Bronchial epithelial cell (primary cell): ENCODE data around the gene ERCC5. TPM values are rescaled to one million over a fixed set of nuclear protein-coding genes. Genes with fewer than 3 reads are reported as not detected.

Experiments used
- DNase-seq: peaks from one replicate; pipeline ENCODE4 v3.0.0-alpha.2; 2010; ENCODE audit warnings: low read depth
- FAIRE-seq: peaks from 2 replicates; lab custom pipeline; 2011; peaks lifted over from hg19 to GRCh38; lab: Jason Lieb, UNC
- H3K27me3 ChIP-seq: 2 replicates; pipeline ENCODE4 v1.5.1; 2011; ENCODE audit warnings: low read length; ENCODE audit not compliant: control insufficient read depth, insufficient read depth
- H3K36me3 ChIP-seq: 2 replicates; pipeline ENCODE4 v1.5.1; 2011; ENCODE audit warnings: low read length; ENCODE audit not compliant: control insufficient read depth, insufficient read depth
- H3K4me3 ChIP-seq: 2 replicates; pipeline ENCODE4 v1.5.1; 2011; ENCODE audit warnings: mild to moderate bottlenecking, low read depth, low read length, control low read depth
- total RNA-seq: library from RNA; depleted of rRNA; stranded (reverse); fragments of >200 nt; gene quantifications from 2 replicates; pipeline ENCODE4 v1.2.1, GENCODE V29; 2014
- TF ChIP-seq, protein P1 (sequence below): IDR thresholded peaks from 2 replicates; pipeline ENCODE4 v1.5.1; 2011; ENCODE audit warnings: mild to moderate bottlenecking, moderate library complexity, low read length, control low read depth, inconsistent platforms; ENCODE audit not compliant: insufficient read depth, severe bottlenecking

Gene ERCC5
- total RNA-seq, 1 donor from 2014 or later = 41.3 TPM

DNA sequence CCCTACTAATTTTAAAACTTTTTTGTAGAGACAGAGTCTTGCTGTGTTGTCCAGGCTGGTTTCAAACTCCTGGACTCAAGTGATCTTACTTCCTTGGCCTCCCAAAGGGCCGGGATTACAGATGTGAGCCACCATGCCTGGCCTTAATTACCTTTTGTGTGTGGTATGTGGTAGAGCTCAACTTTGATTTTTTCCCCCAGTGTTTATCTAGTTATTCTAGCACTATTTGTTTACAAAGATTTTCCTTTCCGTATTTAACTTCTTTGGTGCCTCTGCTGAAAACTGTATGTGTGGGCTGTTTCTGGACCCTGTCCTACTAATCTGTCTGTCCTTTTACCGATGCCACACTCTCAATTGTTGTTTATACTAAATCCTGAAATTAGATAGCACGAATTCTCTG is 9.4 kb upstream of the ERCC5 start:
- FAIRE-seq (no peak), DNase-seq (no peak)
- no peak overlapping the region for H3K4me3 ChIP-seq
- TF ChIP-seq, protein P1, sequence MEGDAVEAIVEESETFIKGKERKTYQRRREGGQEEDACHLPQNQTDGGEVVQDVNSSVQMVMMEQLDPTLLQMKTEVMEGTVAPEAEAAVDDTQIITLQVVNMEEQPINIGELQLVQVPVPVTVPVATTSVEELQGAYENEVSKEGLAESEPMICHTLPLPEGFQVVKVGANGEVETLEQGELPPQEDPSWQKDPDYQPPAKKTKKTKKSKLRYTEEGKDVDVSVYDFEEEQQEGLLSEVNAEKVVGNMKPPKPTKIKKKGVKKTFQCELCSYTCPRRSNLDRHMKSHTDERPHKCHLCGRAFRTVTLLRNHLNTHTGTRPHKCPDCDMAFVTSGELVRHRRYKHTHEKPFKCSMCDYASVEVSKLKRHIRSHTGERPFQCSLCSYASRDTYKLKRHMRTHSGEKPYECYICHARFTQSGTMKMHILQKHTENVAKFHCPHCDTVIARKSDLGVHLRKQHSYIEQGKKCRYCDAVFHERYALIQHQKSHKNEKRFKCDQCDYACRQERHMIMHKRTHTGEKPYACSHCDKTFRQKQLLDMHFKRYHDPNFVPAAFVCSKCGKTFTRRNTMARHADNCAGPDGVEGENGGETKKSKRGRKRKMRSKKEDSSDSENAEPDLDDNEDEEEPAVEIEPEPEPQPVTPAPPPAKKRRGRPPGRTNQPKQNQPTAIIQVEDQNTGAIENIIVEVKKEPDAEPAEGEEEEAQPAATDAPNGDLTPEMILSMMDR = no peak
- H3K36me3 ChIP-seq = peaks cover 9% of the 10 kb centered on the region
- no peaks in the 10 kb centered on the region for H3K27me3 ChIP-seq

DNA sequence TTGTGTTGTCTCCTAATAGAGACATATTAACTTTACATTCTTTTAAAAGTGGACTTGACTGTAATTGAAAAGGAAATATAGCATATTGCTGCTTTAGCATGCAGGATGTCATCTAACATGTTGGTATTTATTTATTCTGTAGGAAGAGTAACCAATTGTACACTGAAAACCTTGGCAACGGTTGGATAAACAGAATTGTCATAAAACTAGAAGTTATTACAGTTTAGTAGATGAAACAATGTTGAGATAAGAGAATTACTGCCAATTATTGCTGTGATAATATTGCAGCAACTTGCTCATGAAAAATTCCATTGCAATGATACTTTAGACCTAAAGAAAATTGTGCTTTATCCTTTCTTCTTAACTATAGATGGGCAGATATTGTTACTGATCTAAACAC is 7.6 kb upstream of the ERCC5 start:
- Histone ChIP-seq H3K4me3 (no peak overlapping the region), H3K27me3 (no peaks in the 10 kb centered on the region), H3K36me3 (peaks cover 8% of the 10 kb centered on the region)
- no peak for DNase-seq
- TF ChIP-seq, protein P1 = no peak
- no peak for FAIRE-seq

DNA sequence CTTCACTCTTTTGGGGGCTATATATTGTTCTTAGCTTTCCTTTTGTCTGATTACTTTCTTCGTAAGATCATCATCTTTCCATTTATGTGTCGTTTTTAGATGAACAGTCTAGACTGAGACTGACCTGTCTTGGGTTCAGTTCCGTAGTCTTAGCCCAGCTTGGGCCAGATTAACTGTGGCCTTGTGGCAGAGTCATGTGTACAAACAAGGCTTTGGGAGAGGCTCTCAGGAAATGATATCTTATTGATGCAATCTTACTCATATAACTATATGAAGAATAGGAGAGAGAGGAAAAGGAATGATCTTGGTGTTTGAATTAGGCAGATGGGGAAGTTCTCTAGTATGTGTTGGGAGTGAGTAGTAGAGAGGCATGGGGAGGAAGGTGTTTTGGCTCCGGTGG is 6.8 kb upstream of the ERCC5 start:
- TF ChIP-seq, protein P1 = no peak
- DNase-seq (no peak), FAIRE-seq (no peak)
- Histone ChIP-seq H3K36me3 (peaks cover 8% of the 10 kb centered on the region), H3K4me3 (no peak overlapping the region), H3K27me3 (no peaks in the 10 kb centered on the region)

DNA sequence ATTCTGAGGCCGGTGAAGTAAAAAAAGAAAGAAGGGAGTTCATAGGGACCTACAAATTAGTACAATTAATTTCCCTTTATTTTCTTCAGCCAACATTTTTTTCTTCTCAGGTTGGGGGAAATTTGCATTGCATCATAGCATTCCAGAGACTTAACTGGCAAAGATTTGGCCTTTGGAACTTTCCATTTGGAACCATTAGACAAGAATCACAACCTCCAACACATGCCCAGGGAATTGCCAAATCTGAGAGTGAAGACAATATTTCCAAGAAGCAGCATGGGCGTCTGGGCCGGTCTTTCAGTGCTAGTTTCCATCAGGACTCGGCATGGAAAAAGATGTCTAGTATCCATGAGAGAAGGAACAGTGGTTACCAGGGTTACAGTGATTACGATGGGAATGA is 6.4 kb upstream of the ERCC5 start:
- Histone ChIP-seq H3K4me3 (no peak overlapping the region), H3K36me3 (peaks cover 8% of the 10 kb centered on the region), H3K27me3 (no peaks in the 10 kb centered on the region)
- DNase-seq (no peak), FAIRE-seq (no peak)
- TF ChIP-seq, protein P1 = no peak

DNA sequence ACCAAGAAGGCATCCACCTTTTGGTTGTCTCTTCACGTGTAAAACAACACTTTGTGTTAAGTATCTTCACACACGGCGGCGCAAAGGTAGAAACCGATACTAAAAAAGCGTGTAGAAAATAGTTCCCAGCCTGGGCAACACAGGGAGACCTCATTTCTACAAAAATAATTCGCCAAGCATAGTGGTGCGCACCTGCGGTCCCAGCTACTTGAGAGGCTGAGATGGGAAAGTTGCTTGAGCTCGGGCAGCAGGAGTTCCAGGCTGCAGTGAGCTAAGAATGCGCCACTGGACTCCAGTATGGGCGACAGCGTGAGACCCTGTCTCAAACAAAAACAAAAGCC is 573 bp upstream of the ERCC5 start:
- DNase-seq (no peak), FAIRE-seq (no peak)

More for the DNA sequence above, 573 bp upstream of the ERCC5 start:
- TF ChIP-seq, protein P1 = no peak
- Histone ChIP-seq H3K4me3 (peak overlapping the region; percentile 85), H3K36me3 (peaks cover 2% of the 10 kb centered on the region), H3K27me3 (no peaks in the 10 kb centered on the region)
